ENCODE measurements around the gene DCK. TPM values are rescaled to one million over a fixed set of nuclear protein-coding genes. Genes with fewer than 3 reads are reported as not detected.

DCK gene
- total RNA-seq, 1 experiment from 2014 or later = 13.7 TPM

GRCh38 chr4:71027611-71028010 is 34.2 kb downstream of the DCK start:
- H3K14ac ChIP-seq (ENCODE audit: insufficient read depth, low read length) = no peak overlapping the region
- no peak overlapping the region for H3T11ph ChIP-seq (ENCODE audit: low read length)
- no peaks in the 10 kb centered on the region for H3K27me3 ChIP-seq (ENCODE audit: insufficient read depth, low read length)
- Mint-ChIP-seq H3K36me3 (ENCODE audit: insufficient read depth in 1 of 3, low read depth in 3 of 3) (peaks cover 15 to 46% (median 36%) of the 10 kb centered on the region in 3 experiments), H3K4me1 (peaks cover 11 to 12% of the 10 kb centered on the region in 2 experiments), H3K9me3 (no peaks in the 10 kb centered on the region), H3K4me3 (no peak overlapping the region), H3K27ac (no peak overlapping the region), H3K27me3 (ENCODE audit: low read depth) (no peaks in the 10 kb centered on the region)
- H3K23ac ChIP-seq (ENCODE audit: insufficient read length, low read depth, low read length) = no peak overlapping the region
- no peak overlapping the region for H2BK12ac ChIP-seq (ENCODE audit: insufficient read length, low read depth, low read length)
- H4K8ac ChIP-seq (replicated peaks; ENCODE audit: insufficient read length, low read depth, low read length) = no peak overlapping the region
- H4K20me1 ChIP-seq (ENCODE audit: control insufficient read depth, insufficient read depth, insufficient read length) = no peaks in the 10 kb centered on the region
- TF ChIP-seq CTCF (conservative IDR thresholded peaks at IDR 0.05) = no peak
- no peaks in the 10 kb centered on the region for H3K9me3 ChIP-seq (ENCODE audit: control insufficient read depth, low read depth, low read length)
- no peak overlapping the region for H2BK15ac ChIP-seq (ENCODE audit: low read depth, low read length)
- no peak overlapping the region for H2BK5ac ChIP-seq (ENCODE audit: insufficient read length, low read length)
- H2AK5ac ChIP-seq (ENCODE audit: insufficient read length, low read length) = no peak overlapping the region
- H3K79me2 ChIP-seq (ENCODE audit: insufficient read depth, low read length) = no peaks in the 10 kb centered on the region
- no peak overlapping the region for H4K5ac ChIP-seq (ENCODE audit: insufficient read length, low read depth, low read length)
- H3K4me2 ChIP-seq (ENCODE audit: insufficient read depth, insufficient read length, low read length) = no peak overlapping the region
- no CpG with 5 or more reads among the region's 1 CpG for whole genome bisulfite sequencing (ENCODE audit: extremely low coverage, insufficient read length, low lambda C conversion rate)
- H3K56ac ChIP-seq (ENCODE audit: insufficient read length, low read depth, low read length) = no peak overlapping the region
- no peak overlapping the region for H3K4ac ChIP-seq (ENCODE audit: low read depth, low read length)
- no peak for DNase-seq
- H2AFZ ChIP-seq (ENCODE audit: low read length) = no peak overlapping the region
- no peak overlapping the region for H3K18ac ChIP-seq (ENCODE audit: insufficient read length, low read depth, low read length)
- H3K79me1 ChIP-seq (ENCODE audit: insufficient read depth, low read depth, low read length, poor library complexity, severe bottlenecking) = no peaks in the 10 kb centered on the region
- no peaks in the 10 kb centered on the region for H3K23me2 ChIP-seq (ENCODE audit: insufficient read length, low read depth, low read length, poor library complexity, severe bottlenecking)
- no peak overlapping the region for H3K9ac ChIP-seq (ENCODE audit: extremely low read depth, insufficient read length, low read length)
- H3K4me1 ChIP-seq (ENCODE audit: insufficient read depth, low read length) = no peaks in the 10 kb centered on the region
- H2BK120ac ChIP-seq (ENCODE audit: low read depth, low read length, poor library complexity, severe bottlenecking) = no peak overlapping the region
- no peak overlapping the region for H2BK20ac ChIP-seq (ENCODE audit: low read depth, low read length, poor library complexity, severe bottlenecking)
- no peak overlapping the region for H4K91ac ChIP-seq (ENCODE audit: insufficient read length, low read depth, low read length)
- no peak overlapping the region for H3K27ac ChIP-seq (ENCODE audit: insufficient read length, low read depth, low read length)

All from H9 (cell line).